Measurements from ENCODE around the gene HACD4. TPM values are rescaled to one million over a fixed set of nuclear protein-coding genes. Genes with fewer than 3 reads are reported as not detected.

The HACD4 gene
- total RNA-seq, 1 experiment from 2014 or later = 0.63 TPM

GRCh38 chr9:20981486-20981885 lies 50.0 kb downstream of the HACD4 start:
- H3K27ac ChIP-seq (ENCODE audit: insufficient read length, low read depth, low read length) = no peak overlapping the region
- H3K79me1 ChIP-seq (ENCODE audit: insufficient read depth, low read depth, low read length, poor library complexity, severe bottlenecking) = no peaks in the 10 kb centered on the region
- H4K91ac ChIP-seq (ENCODE audit: insufficient read length, low read depth, low read length) = no peak overlapping the region
- no peak overlapping the region for H3K18ac ChIP-seq (ENCODE audit: insufficient read length, low read depth, low read length)
- H3K36me3 Mint-ChIP-seq (ENCODE audit: insufficient read depth in 1 of 3, low read depth in 3 of 3) = peaks cover 7 to 33% (median 27%) of the 10 kb centered on the region in 3 experiments; a peak in 5 of 7 replicates
- WGBS (ENCODE audit: extremely low coverage, insufficient read length, low lambda C conversion rate) = no CpG with 5 or more reads among the region's 2 CpGs
- no peaks in the 10 kb centered on the region for H3K27me3 ChIP-seq (ENCODE audit: insufficient read depth, low read length)
- no peak overlapping the region for H2AK5ac ChIP-seq (ENCODE audit: insufficient read length, low read length)
- TF ChIP-seq CTCF (conservative IDR thresholded peaks at IDR 0.05) = no peak
- H3K4ac ChIP-seq (ENCODE audit: low read depth, low read length) = no peak overlapping the region
- H3K9me3 Mint-ChIP-seq = no peaks in the 10 kb centered on the region
- no peaks in the 10 kb centered on the region for H3K4me1 ChIP-seq (ENCODE audit: insufficient read depth, low read length)
- H3K14ac ChIP-seq (ENCODE audit: insufficient read depth, low read length) = no peak overlapping the region
- no peaks in the 10 kb centered on the region for H3K27me3 Mint-ChIP-seq (ENCODE audit: low read depth)
- H3K9ac ChIP-seq (ENCODE audit: extremely low read depth, insufficient read length, low read length) = no peak overlapping the region
- no peaks in the 10 kb centered on the region for H3K23me2 ChIP-seq (ENCODE audit: insufficient read length, low read depth, low read length, poor library complexity, severe bottlenecking)
- no peaks in the 10 kb centered on the region for H4K20me1 ChIP-seq (ENCODE audit: control insufficient read depth, insufficient read depth, insufficient read length)
- H3K4me2 ChIP-seq (ENCODE audit: insufficient read depth, insufficient read length, low read length) = no peak overlapping the region
- no peak overlapping the region for H2BK15ac ChIP-seq (ENCODE audit: low read depth, low read length)
- H2BK12ac ChIP-seq (ENCODE audit: insufficient read length, low read depth, low read length) = no peak overlapping the region
- no peak overlapping the region for H2BK20ac ChIP-seq (ENCODE audit: low read depth, low read length, poor library complexity, severe bottlenecking)
- no peaks in the 10 kb centered on the region for H3K79me2 ChIP-seq (ENCODE audit: insufficient read depth, low read length)
- DNase-seq = no peak
- H3K56ac ChIP-seq (ENCODE audit: insufficient read length, low read depth, low read length) = no peak overlapping the region
- H3K23ac ChIP-seq (ENCODE audit: insufficient read length, low read depth, low read length) = no peak overlapping the region
- no peaks in the 10 kb centered on the region for H3K9me3 ChIP-seq (ENCODE audit: control insufficient read depth, low read depth, low read length)
- H4K5ac ChIP-seq (ENCODE audit: insufficient read length, low read depth, low read length) = no peak overlapping the region
- no peak overlapping the region for H2AFZ ChIP-seq (ENCODE audit: low read length)
- H4K8ac ChIP-seq (replicated peaks; ENCODE audit: insufficient read length, low read depth, low read length) = no peak overlapping the region
- H2BK120ac ChIP-seq (ENCODE audit: low read depth, low read length, poor library complexity, severe bottlenecking) = no peak overlapping the region
- H3K4me1 Mint-ChIP-seq = no peaks in the 10 kb centered on the region
- H3K27ac Mint-ChIP-seq = no peak overlapping the region; a peak in 1 of 7 replicates
- H3K4me3 Mint-ChIP-seq = no peak overlapping the region
- H2BK5ac ChIP-seq (ENCODE audit: insufficient read length, low read length) = no peak overlapping the region
- no peak overlapping the region for H3T11ph ChIP-seq (ENCODE audit: low read length)

Data from H9 (cell line).